Measurements from ENCODE around the gene KIAA0319L.

Gene KIAA0319L

GRCh38 chr1:35536556-35537162 lies 20.5 kb downstream of the KIAA0319L start:
- no peak for DNase-seq (ENCODE audit: low spot score)

- DNase-seq (ENCODE audit: low spot score) = no peak
Observed at GRCh38 chr1:35535243-35535642, 22.0 kb downstream of the KIAA0319L start.

- DNase-seq (ENCODE audit: low spot score) = no peak
Observed at GRCh38 chr1:35533586-35533985, 23.6 kb downstream of the KIAA0319L start.

- peak; percentile 17 for DNase-seq (ENCODE audit: low spot score)
Observed at GRCh38 chr1:35532497-35533223, 24.5 kb downstream of the KIAA0319L start.

GRCh38 chr1:35531368-35531767 lies 25.8 kb downstream of the KIAA0319L start:
- no peak for DNase-seq (ENCODE audit: low spot score)

GRCh38 chr1:35530946-35531345 lies 26.3 kb downstream of the KIAA0319L start:
- DNase-seq (ENCODE audit: low spot score) = no peak

- DNase-seq (ENCODE audit: low spot score) = no peak
Observed at GRCh38 chr1:35530168-35530567, 27.0 kb downstream of the KIAA0319L start.

- DNase-seq (ENCODE audit: low spot score) = no peak
Observed at GRCh38 chr1:35524106-35524505, 33.1 kb downstream of the KIAA0319L start.

- DNase-seq (ENCODE audit: low spot score) = no peak
Observed at GRCh38 chr1:35519432-35519831, 37.8 kb downstream of the KIAA0319L start.

GRCh38 chr1:35518183-35518582 lies 39.0 kb downstream of the KIAA0319L start:
- DNase-seq (ENCODE audit: low spot score) = no peak

- DNase-seq (ENCODE audit: low spot score) = no peak
Observed at GRCh38 chr1:35511305-35511704, 45.9 kb downstream of the KIAA0319L start.

- no peak for DNase-seq (ENCODE audit: low spot score)
Observed at GRCh38 chr1:35509558-35509957, 47.6 kb downstream of the KIAA0319L start.

- DNase-seq (ENCODE audit: low spot score) = no peak
Observed at GRCh38 chr1:35507947-35508346, 49.3 kb downstream of the KIAA0319L start.

GRCh38 chr1:35506960-35507912 lies 50.0 kb downstream of the KIAA0319L start:
- DNase-seq (ENCODE audit: low spot score) = no peak

- peak; percentile 66 for DNase-seq (ENCODE audit: low spot score)
Observed at GRCh38 chr1:35505911-35506798, 51.0 kb downstream of the KIAA0319L start.

- no peak for DNase-seq (ENCODE audit: low spot score)
Observed at GRCh38 chr1:35502242-35502641, 55.0 kb downstream of the KIAA0319L start.

GRCh38 chr1:35500439-35500838 lies 56.8 kb downstream of the KIAA0319L start:
- DNase-seq (ENCODE audit: low spot score) = no peak

- no peak for DNase-seq (ENCODE audit: low spot score)
Observed at GRCh38 chr1:35499652-35500176, 57.5 kb downstream of the KIAA0319L start.

- no peak for DNase-seq (ENCODE audit: low spot score)
Observed at GRCh38 chr1:35499231-35499630, 58.0 kb downstream of the KIAA0319L start.

GRCh38 chr1:35497571-35497970 lies 59.6 kb downstream of the KIAA0319L start:
- DNase-seq (ENCODE audit: low spot score) = no peak

GRCh38 chr1:35490250-35490649 lies 67.0 kb downstream of the KIAA0319L start:
- DNase-seq (ENCODE audit: low spot score) = no peak
